ENCODE data around the gene RAB43. TPM values are rescaled to one million over a fixed set of nuclear protein-coding genes. Genes with fewer than 3 reads are reported as not detected.

The RAB43 gene
- total and polyA plus RNA-seq, 7 experiments from 2014 or later = 27.2 to 122 (median 59.4) TPM

DNA sequence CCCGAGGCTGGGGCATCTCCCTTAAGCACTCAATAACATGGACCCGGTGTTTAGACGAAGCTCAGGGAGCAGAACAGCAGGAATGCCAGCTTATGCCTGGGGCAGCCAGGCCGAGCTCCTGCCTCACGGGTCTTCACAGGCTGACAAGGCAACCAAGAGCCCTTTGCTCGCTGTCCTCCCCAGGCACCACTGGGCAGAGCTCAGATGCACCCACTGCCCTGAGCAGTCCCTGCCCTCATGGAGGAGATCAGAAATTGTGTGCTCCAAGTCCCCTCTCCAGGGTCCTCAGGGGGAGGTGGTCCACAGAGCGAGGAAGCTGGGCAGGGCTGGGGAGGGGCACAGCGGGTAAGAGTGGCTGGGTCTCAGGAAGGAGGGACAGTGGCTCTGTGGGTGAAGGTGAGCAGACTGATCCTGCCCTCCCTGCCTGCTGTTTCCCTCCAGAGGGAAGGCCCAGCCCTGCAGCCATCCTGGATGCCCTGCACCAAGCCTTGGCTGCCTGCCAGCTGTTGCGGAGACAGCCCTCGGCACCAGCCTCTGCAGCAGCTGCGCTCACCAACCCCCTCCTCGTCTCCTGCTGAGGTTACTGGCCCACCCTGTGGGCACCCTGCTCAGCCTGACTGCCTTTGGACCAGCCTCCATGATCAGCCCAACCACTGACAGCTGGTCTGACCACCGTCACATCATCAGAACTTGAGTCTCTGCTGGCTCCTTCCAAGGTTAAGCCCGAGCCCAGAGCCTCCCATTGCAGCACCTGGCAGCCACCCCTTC lies 82.1 kb downstream of the RAB43 start:
- H3K9me3 Mint-ChIP-seq = peaks cover 0 to 5% (median 0%) of the 10 kb centered on the region in 11 donors
- H3K4me3 ChIP-seq (ENCODE audit: low read length) = no peak overlapping the region
- H3K9me3 ChIP-seq (ENCODE audit: control insufficient read depth in 2 of 3, low read length in 3 of 3) = no peaks in the 10 kb centered on the region
- peaks cover 0 to 50% (median 9%) of the 10 kb centered on the region in 5 donors for H3K27me3 Mint-ChIP-seq
- DNase-seq = peak in 1 of 9 donors; percentile 41
- peak overlapping the region in 2 of 10 donors; percentile 23 to 48 for H3K4me3 Mint-ChIP-seq
- H3K4me1 ChIP-seq (ENCODE audit: control insufficient read depth in 2 of 2, insufficient read depth in 2 of 2, low read length in 2 of 2) = peaks cover 0 to 14% of the 10 kb centered on the region in 2 donors
- H3K27ac ChIP-seq (ENCODE audit: low read depth, low read length) = no peak overlapping the region
- H3K36me3 Mint-ChIP-seq = peaks cover 0 to 5% (median 0%) of the 10 kb centered on the region in 5 donors
- H3K4me1 Mint-ChIP-seq = peaks cover 10 to 41% (median 14%) of the 10 kb centered on the region in 7 donors
- H3K27me3 ChIP-seq (ENCODE audit: control insufficient read depth in 2 of 2, insufficient read depth in 2 of 2, low read length in 2 of 2) = no peaks in the 10 kb centered on the region
- ATAC-seq = no peak
- H3K36me3 ChIP-seq (ENCODE audit: control insufficient read depth in 2 of 3, insufficient read depth in 3 of 3, low read length in 3 of 3) = no peaks in the 10 kb centered on the region
- CTCF ChIA-PET = interaction anchor here (0.7 to 0.9 kb wide), 2 partner anchors 13 to 14 kb away, joined by 4 read pairs; no protein-coding TSS in a partner anchor
- POLR2A ChIA-PET = interaction anchor here (0.5 to 0.8 kb wide), 4 partner anchors 11 to 304 kb away, joined by 3 read pairs; no protein-coding TSS in a partner anchor
- intact Hi-C loops (cut with micrococcal nuclease) = no loop called here
- H3K27ac Mint-ChIP-seq = no peak overlapping the region

DNA sequence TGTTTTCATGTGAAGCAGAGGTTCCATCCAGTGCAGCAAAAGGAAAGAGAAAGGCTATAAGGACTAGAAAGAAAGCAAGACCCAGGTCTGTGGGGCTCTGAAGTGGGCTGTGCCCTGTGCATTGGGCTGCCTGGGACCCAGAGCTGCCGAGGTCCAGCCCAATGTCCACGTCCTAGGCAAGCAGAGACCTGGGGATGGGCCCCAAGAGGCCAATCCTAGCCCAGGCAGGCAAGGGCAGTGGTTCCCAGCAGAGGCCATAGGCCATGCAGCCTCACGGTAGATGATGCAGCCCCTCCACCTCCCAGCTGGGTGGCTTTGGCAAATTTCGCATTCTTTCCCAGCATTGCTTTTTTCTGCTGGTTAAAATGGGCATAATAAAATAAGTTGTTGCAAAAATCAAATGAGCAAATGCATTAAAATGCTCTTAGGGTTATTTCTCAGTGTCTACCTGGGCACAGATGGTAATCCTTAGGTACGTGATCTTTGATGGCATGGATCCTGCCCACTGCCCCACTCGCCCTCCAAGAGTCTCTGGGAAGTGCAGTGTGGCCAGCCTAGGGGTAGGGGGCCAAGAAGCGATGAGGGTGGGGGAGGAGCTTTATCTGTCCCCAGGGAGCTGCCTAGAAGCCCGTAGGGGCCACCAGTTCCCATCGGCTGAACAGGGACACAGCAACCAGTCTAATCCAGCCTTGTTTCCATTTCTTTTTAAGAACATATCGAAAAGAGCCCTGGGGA lies 83.3 kb downstream of the RAB43 start:
- Histone ChIP-seq H3K4me1 (ENCODE audit: control insufficient read depth in 2 of 2, insufficient read depth in 2 of 2, low read length in 2 of 2) (peaks cover 0 to 14% of the 10 kb centered on the region in 2 donors), H3K27ac (ENCODE audit: low read depth, low read length) (no peak overlapping the region), H3K4me3 (ENCODE audit: low read length) (no peak overlapping the region), H3K27me3 (ENCODE audit: control insufficient read depth in 2 of 2, insufficient read depth in 2 of 2, low read length in 2 of 2) (no peaks in the 10 kb centered on the region), H3K9me3 (ENCODE audit: control insufficient read depth in 2 of 3, low read length in 3 of 3) (no peaks in the 10 kb centered on the region), H3K36me3 (ENCODE audit: control insufficient read depth in 2 of 3, insufficient read depth in 3 of 3, low read length in 3 of 3) (no peaks in the 10 kb centered on the region)
- intact Hi-C loops (cut with micrococcal nuclease) = no loop called here
- Mint-ChIP-seq H3K4me3 (no peak overlapping the region), H3K9me3 (peaks cover 0 to 5% (median 0%) of the 10 kb centered on the region in 11 donors), H3K4me1 (peaks cover 10 to 41% (median 14%) of the 10 kb centered on the region in 7 donors), H3K27ac (no peak overlapping the region), H3K27me3 (peaks cover 0 to 40% (median 9%) of the 10 kb centered on the region in 5 donors), H3K36me3 (peaks cover 0 to 5% (median 0%) of the 10 kb centered on the region in 5 donors)
- no peak for DNase-seq
- POLR2A ChIA-PET = no interaction called here
- CTCF ChIA-PET = no interaction called here
- no peak for ATAC-seq

Other genes with a start within 250 kb of the RAB43 start
- 10 to 100 TPM; 40.3 to 74.0 (median 63.0) TPM for gene ACAD9, start 242.2 kb downstream of the RAB43 start, total RNA-seq
- gene ACAD9, start 242.2 kb downstream of the RAB43 start, polyA plus RNA-seq = 10 to 100 TPM; 17.1 to 25.1 TPM
- 1 to 10 TPM in 2 of 5 experiments, under 1 TPM in 3; 0.10 to 1.4 (median 0.46) TPM for gene CFAP92, start 127.7 kb downstream of the RAB43 start, total RNA-seq
- gene CFAP92, start 127.7 kb downstream of the RAB43 start, polyA plus RNA-seq = under 1 TPM; 0.20 to 0.89 TPM
- gene EFCC1, start 120.5 kb downstream of the RAB43 start, total RNA-seq = under 1 TPM in 4 of 5 experiments, not detected in 1; 0.07 to 0.24 (median 0.18) TPM
- gene EFCC1, start 120.5 kb downstream of the RAB43 start, polyA plus RNA-seq = under 1 TPM; 0.24 to 0.27 TPM
- 1 to 10 TPM in 1 of 5 experiments, not detected in 4; 2.5 TPM for gene GP9, start 61.0 kb downstream of the RAB43 start, total RNA-seq
- gene GP9, start 61.0 kb downstream of the RAB43 start, polyA plus RNA-seq = not detected
- 10 to 100 TPM; 27.6 to 65.1 (median 37.4) TPM for gene ISY1, start 39.3 kb upstream of the RAB43 start, total RNA-seq
- 100 to 1,000 TPM; 115 to 130 TPM for gene ISY1, start 39.3 kb upstream of the RAB43 start, polyA plus RNA-seq
- 100 to 1,000 TPM; 259 to 366 (median 327) TPM for gene CNBP, start 62.1 kb upstream of the RAB43 start, total RNA-seq
- 1,000 to 10,000 TPM in 1 of 2 donors, 100 to 1,000 TPM in 1; 935 to 1,159 TPM for gene CNBP, start 62.1 kb upstream of the RAB43 start, polyA plus RNA-seq
- gene COPG1, start 127.8 kb upstream of the RAB43 start, total RNA-seq = 100 to 1,000 TPM in 3 of 5 experiments, 10 to 100 TPM in 2; 83.3 to 177 (median 103) TPM
- 10 to 100 TPM; 57.4 to 99.8 TPM for gene COPG1, start 127.8 kb upstream of the RAB43 start, polyA plus RNA-seq
- gene HMCES, start 157.1 kb upstream of the RAB43 start, total RNA-seq = 10 to 100 TPM; 45.7 to 56.4 (median 52.5) TPM
- gene HMCES, start 157.1 kb upstream of the RAB43 start, polyA plus RNA-seq = 100 to 1,000 TPM in 1 of 2 donors, 10 to 100 TPM in 1; 85.3 to 135 TPM

Measured in naive thymus-derived CD4-positive, alpha-beta T cell (primary cell).